Stimulated activated CD4-positive, alpha-beta T cell treated with anti-CD3 and anti-CD28 coated beads, Interleukin-1b, Interleukin-23, amount 100 ng/mL, for 24 hours (primary cell): ENCODE results near the gene SHROOM4.

Experiments
- DNase-seq, 4 experiments: peaks; one replicate each; pipeline ENCODE4 v3.0.0-alpha.2; 2020; ENCODE audit warnings: low read depth in 4 of 4, low spot score in 1 of 4

The SHROOM4 gene

DNA sequence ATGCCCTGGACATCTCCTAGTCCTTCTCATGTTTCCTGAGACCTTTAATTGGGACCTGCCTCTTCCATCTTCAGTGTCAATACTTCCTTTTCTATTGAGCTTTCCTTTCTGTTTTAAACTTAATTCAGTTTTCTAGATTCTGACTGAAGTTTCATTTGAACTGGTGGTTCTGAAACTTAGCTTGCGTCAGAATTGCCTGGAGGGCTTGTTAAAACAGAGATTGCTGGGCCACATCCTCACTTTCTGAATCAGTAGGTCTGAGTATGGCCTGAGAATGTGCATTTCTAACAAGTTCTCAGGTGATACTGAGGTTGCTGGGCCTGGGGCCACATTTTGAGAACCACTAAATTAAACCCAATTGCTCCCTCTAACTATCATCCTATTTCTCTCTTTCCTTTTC lies 191.2 kb downstream of the SHROOM4 start:
- DNase-seq, result no peak

DNA sequence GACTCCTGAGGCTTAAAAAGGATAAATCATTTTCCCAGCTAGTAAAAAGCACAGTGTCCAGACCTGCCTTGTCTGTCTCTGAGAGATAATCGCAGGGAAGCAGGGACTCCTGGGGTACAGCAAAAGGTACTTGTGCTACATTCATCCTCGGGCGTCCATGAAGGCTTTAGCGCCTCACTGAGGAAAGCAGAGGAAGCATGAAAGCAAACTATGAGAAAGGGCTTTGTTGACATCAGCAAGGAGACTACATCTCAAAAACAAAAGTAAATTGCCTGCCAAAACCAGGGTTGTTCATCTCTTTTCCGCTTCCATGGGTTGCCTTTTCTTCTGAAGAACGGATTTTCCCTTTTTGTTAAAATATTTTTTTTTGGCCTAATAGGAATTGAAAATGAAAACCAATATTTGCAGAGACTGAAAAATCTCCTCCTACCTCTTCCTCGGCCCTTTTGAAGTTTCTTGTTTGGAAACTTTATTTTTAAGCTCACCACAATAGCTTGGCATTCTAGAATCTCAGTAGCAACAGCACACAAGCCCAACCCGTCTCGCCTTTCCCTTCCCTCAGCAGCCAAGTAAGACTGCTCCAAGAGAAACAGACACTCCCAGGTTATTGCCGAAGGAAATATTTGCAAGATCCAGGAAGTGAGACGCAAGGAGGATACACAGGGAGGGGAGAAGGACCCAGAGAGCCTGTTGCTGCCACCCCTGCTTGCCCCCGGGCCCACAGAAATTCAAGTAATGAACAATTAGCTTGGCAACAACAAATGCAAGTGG lies 195.0 kb downstream of the SHROOM4 start:
- no peak for DNase-seq

DNA sequence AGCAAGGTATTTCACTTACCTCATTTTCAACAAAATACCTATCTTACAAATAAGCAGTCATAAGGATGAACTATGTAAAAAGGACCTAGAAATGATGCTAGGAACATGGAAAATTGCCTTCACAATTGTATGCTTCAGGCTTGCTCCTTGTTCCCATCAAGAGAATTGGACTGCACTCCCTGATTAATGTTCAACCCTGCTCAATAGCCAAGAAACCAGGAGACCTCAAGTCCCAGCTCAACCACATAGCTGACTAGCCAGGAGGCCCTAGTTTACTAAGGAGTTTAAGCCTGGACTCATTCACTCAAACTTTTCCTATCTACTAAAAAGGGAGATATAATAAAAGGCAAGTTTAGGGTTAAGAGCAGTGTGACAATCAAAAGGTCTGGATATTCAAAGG lies 196.8 kb downstream of the SHROOM4 start:
- no peak for DNase-seq

DNA sequence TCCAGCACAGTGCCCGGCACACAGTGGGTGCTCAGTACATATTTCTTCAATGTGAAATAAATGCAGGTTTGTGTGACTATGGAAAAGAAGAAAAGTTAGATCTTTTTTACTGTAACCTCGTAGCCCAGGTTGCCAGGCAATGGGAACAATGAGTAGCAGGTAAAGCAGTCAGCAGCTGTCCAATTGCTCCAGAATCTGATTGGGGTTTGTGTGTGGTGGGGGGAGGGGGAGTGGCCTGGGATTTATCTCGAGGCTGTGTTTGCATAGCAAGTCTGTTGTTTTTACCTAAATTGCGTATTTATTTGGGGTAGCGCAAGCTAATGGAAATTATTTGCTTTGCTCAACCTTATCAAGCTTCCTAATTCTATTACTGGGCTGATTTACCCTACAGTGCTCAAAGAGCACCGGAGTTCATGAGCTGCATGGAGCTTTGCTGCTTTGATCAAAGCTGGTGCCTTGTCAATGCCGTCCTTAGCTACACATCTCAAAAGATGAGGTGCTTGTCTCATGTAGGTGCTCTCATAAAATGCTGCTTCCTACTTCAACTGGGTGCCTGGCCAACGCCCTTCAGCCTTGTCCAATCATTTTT lies 198.3 kb downstream of the SHROOM4 start:
- no peak for DNase-seq

DNA sequence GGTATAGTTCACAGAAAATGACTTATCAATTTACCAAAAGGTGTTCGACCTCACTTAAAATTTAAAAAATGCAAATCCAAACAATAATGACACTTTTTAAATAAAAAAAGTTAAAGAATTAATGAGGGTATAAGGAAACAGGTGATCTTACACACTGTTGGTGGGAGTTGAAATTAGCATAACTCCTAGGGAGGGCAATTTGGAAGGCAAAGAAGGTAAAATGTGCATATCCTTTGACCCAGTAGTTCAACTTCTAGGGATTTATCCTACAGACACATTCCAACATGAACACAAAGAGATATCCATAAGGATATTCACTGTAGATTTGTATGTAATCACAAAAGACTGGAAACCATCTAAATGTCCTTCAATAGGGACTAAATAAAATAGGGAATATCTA lies 199.5 kb downstream of the SHROOM4 start:
- DNase-seq, result no peak

DNA sequence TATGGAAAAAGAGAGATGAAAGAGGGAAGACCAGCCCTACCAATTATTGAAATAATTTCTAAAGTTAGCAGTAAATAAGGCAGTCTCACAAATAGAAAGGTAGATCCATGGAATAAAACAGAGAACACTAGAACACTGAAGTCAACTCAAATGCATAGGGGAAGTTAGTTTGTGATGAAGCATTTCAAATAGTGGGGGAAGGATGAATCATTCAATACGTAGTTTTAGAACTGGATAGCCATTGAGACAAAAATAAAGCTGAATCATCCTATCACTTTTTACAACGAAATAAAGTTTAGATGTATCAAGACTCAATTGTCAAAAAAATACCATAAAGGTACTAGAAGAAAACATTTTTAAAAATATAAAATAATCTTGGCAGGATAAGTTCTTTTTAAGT lies 200.1 kb downstream of the SHROOM4 start:
- DNase-seq, result no peak

DNA sequence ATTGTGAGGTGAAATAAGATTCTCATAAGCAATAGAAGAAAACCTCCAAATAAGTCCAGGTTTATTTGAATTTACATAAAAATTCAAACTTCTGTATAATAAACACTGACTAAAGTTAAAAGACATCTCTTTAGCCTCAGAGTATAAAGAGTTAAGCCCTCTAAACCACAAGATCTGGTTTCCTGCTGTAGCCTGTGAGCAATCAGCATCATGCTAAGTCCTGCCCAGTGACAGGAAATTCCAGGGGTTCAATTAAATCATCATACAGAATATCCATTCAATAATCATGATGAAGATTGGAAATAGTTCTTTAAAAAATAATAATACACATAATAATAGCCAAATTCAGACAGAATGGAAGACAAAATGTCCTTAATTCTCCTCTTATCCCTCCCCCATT lies 204.2 kb downstream of the SHROOM4 start:
- no peak for DNase-seq

DNA sequence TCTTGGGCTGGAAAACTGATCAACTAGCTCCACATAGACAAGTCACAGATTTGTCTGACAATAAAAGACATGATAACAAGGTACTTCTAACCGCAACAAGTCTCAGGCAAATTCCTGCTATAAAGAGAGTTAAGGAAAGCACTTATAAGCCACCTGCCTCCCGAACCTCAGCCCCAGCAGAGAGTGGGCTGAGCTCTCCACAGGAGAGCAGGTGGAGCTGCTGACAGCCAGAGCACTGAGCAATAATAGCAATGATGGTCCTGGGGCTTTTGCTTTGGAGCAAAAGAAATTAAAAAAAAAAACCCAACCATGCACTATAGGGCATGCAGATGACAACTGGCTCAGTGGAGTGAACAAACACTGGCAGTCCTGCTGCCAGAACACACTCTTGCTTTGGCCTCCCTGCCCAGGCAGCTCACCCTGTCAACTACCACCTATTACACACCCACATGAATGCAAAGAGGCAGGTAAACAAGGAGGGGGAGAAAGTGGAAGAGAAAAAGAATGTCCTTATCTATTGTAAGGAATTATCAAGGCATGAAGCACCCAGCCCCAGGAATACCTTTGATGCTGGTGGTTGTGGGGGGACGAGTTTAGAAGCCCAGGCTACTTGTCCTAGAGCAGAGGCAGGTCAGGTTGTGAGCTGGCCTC lies 207.6 kb downstream of the SHROOM4 start:
- DNase-seq, result no peak

DNA sequence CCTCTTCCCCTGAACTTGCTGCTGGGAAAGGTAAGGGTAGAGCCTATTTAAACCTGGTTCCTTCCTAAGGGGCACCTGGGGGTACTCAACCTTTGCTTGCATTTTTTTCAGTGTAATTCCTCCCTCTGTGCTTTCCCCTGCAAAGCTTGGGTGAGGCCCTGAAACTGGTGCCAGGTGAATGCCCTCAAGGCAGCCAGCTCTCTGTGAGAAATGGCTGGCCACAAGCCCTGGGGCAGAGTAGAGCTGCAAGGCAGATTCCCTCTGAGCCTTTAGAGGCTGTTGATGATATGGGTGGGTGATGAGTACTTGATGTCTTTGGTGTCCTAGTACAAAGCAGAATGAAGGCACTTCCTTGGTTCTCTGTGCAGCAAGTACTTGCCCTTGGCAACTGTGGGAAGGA lies 217.9 kb downstream of the SHROOM4 start:
- DNase-seq, result no peak

DNA sequence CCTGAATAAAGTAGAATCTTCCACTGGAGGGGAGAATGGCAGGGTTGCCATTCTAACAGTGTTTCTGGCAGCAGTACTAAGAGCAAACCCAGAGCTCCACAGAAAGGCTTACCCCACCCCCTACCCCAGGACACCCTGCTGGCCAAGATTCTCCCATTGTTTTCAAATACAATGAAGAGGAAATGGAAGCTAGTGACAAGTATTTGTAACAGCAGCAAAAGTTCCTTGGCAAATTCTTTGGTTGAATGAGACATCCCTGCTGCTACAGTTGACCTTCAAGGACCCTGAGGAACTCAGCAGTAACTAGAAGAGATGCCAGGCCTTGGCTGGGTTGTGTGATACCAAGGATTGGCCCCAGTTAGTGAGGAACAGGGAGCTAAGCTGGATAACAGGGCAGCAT lies 219.2 kb downstream of the SHROOM4 start:
- no peak for DNase-seq

DNA sequence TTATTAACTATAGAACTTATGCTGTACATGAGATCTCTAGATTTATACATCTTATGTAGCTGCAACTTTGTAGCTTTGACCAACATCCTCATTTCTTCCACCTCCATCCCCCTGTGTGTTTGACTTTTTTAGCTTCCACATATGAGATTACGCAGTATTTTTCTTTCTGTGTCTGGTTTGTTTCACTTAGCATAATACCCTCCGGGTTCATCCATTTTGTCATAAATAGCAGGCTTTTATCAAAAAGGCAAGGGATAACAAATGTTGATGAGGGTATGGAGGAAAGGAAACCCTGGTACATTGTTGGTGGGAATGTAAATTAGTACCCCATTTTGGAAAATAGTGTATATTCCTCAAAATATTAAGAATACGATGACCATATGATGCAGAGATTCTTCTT lies 227.0 kb downstream of the SHROOM4 start:
- DNase-seq, result no peak

DNA sequence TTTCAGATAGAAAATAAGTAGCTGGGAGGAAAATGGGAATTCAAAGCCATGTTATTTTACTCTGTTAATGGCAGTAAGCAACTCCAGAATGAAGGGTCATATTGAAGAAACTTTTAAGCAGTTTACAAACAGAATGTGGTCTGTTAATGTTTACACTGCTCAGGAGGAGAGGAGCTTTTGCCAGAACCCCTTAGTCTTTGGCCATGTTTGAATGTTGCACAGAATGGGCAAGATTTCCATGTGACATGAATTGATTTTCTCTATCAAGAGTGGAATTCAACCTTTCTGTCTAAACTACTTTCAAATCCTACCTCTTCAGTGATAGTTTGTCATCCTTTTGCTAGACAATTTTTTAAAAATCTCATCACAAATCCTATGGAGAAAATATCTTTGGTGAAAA lies 227.6 kb downstream of the SHROOM4 start:
- no peak for DNase-seq

DNA sequence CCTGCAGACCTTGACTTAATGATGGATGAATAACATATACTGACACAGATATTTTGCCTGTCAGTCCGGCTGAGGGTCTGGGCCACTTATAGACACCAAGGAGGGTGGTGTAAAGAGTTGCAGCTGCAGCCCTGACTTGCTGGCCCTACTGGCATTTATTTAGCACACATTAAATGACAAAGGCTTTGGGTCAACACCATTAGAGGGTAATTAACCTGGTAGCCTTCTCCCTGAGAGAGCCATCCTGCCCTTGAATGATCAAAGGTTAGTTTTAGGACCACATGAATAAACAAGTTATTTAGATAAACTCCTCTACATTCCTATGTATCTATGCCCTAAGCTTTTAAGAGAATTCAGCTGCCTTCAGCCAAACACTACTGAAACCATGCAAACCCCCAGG lies 232.6 kb downstream of the SHROOM4 start:
- no peak for DNase-seq

DNA sequence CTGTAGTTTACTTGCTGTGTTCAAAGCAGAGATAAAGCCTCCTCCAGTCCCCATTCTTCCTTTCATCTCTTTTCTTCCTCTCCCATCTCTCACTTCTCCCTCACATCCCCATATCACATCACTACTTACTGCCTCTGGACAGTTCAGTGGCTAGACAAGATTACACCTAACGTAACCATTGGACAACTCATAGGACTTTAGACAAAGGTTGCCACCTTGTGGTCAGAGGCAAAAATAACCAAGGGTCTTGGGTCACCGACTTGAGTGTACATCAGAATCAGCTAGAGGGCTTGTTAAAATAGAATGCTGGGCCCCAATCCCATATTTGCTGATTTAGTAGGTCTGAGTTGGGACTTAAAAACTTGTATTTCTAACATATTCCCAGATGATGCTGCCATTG lies 234.0 kb downstream of the SHROOM4 start:
- peak in 2 of 4 experiments; percentile 1 to 4 for DNase-seq

DNA sequence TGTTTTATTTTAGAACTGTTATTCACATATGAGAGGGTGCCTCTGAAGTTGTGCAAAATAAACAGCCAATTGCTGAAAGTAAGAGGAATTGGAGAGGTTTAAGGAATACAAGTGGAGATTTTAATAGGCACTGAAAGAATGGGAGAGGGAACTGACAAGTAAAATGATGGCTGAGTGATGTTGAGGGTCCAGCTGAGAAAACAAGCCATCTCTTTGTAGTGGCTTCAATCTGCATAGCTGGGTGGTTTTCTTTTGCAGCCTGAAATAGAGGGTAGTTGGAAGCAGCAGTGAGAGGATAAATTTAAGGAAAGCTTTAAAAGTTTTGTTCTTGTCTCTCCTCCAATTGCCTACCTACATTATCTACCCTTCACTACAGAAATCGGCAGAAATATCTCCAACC lies 236.7 kb downstream of the SHROOM4 start:
- DNase-seq, result no peak

DNA sequence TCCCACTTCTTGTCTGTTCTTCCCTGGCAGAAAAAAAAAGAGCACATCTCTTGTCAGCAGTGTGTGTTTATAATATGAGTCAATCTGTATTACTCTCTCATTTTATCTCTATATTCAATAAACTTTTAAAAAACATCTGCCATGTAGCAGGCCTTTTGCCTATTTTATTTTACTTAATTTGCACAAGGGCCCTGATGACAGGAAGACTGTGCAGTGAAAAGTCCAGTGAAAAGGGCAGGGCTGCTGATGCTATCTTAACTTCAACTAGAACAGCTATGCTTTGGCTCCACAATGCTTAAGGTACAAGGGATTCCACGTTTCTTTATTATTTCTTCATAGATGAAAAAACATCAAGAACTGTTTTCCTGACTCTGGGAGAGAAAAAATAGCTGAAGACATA lies 246.4 kb downstream of the SHROOM4 start:
- DNase-seq, result no peak

DNA sequence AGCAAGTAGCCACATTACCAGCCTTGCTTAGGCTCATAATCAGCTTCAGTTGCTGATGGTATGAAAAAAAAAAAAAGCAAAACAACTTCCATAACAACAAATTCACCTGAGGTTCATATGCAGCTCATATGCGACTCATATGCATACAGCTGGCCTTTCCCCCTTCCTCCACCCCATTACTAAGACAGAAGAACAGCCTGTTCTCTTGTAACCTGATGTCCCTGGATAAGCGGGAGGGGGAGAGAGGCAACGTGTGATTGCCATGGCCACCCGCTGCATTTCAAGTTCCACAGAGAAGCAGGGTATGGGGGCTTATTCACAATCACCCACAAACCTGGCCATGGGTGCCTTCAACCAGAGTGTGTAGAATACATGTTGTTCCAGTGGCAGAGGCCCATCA lies 248.3 kb downstream of the SHROOM4 start:
- DNase-seq, result no peak
